Measurements from ENCODE around the gene CTDSPL. TPM values are rescaled to one million over a fixed set of nuclear protein-coding genes. Genes with fewer than 3 reads are reported as not detected.
A peak's percentile ranks its signal among the peaks of the same experiment; 100 is the strongest.

The CTDSPL gene
- polyA plus RNA-seq, 1 of the 3 experiments (the other 2 are of a cell fraction), result 22.1 TPM

GRCh38 chr3:37935290-37935668, 73.6 kb downstream of the CTDSPL start:
- ChIA-PET POLR2A (interaction anchor here (1.4 kb wide), 1 partner anchor 10 kb away, joined by 4 read pairs; no protein-coding TSS in a partner anchor), CTCF (interaction anchor here (0.8 to 1.7 kb wide), 4 partner anchors 9 to 62 kb away, joined by 3 to 7 read pairs (median 5); no protein-coding TSS in a partner anchor)
- DNase-seq, result no peak

GRCh38 chr3:37935756-37936666, 74.3 kb downstream of the CTDSPL start:
- Histone ChIP-seq H3K9me3 (no peaks in the 10 kb centered on the region), H3K79me2 (ENCODE audit: insufficient read depth) (peaks cover 43% of the 10 kb centered on the region), H3K27ac (ENCODE audit: low read depth in 2 of 2, low read length in 1 of 2) (peak overlapping the region; percentile 77 to 93), H2AFZ (ENCODE audit: low read depth) (no peak overlapping the region), H3K9ac (peak overlapping the region; percentile 36; the same call in 1 of the 2 replicates), H3F3A (replicated peaks; ENCODE audit: insufficient read depth) (peaks cover 21% of the 10 kb centered on the region), H3K9me2 (no peaks in the 10 kb centered on the region), H3K4me2 (peak overlapping the region; percentile 40), H3K27me3 (ENCODE audit: insufficient read depth) (no peaks in the 10 kb centered on the region), H3K36me3 (replicated peaks in 1 of 2; ENCODE audit: control insufficient read depth in 1 of 2, insufficient read depth in 2 of 2, low read length in 1 of 2) (peaks cover 0 to under 1% of the 10 kb centered on the region in 2 experiments), H4K20me1 (ENCODE audit: insufficient read depth) (no peaks in the 10 kb centered on the region), H3K4me1 (ENCODE audit: control insufficient read depth in 1 of 2, insufficient read depth in 2 of 2, low read depth in 1 of 2, low read length in 1 of 2) (peaks cover 22 to 25% of the 10 kb centered on the region in 2 experiments), H3K4me3 (ENCODE audit: low read depth in 2 of 2, low read length in 1 of 2) (no peak overlapping the region)
- WGBS (ENCODE audit: low lambda C conversion rate), result 43% methylated on average over 9 of the region's 9 CpGs
- POLR2A ChIA-PET, result interaction anchor here (1.4 kb wide), 1 partner anchor 10 kb away, joined by 4 read pairs; no protein-coding TSS in a partner anchor
- CTCF ChIA-PET, result interaction anchor here (0.8 to 1.7 kb wide), 4 partner anchors 10 to 61 kb away, joined by 3 to 7 read pairs (median 5); no protein-coding TSS in a partner anchor
- DNase-seq, result no peak
- TF ChIP-seq CHD2 (IDR thresholded peaks at IDR 0.05; ENCODE audit: low read length, partially characterized antibody) (no peak), PBX3 (IDR thresholded peaks at IDR 0.05) (peak; percentile 46), GABPA (IDR thresholded peaks at IDR 0.05; ENCODE audit: low read depth) (0 out of 2 replicates have a peak, but pooled peaks have one; percentile 27), TAF1 (IDR thresholded peaks at IDR 0.05; ENCODE audit: borderline replicate concordance, low read depth, low read length) (0 out of 2 replicates have a peak, but pooled peaks have one; percentile 25), RXRA (IDR thresholded peaks at IDR 0.05; ENCODE audit: borderline replicate concordance, low read depth) (peak; percentile 26; the same call in 1 of the 2 replicates), POLR2AphosphoS5 (IDR thresholded peaks at IDR 0.05; ENCODE audit: low read depth, low read length) (peak; percentile 53; the same call in 1 of the 2 replicates), EP300 (IDR thresholded peaks at IDR 0.05; ENCODE audit: borderline replicate concordance in 1 of 2, low read depth in 1 of 2, low read length in 1 of 2) (peak in 1 of 2 experiments; percentile 87; a peak in 2 of 4 replicates), YY1 (IDR thresholded peaks at IDR 0.05; ENCODE audit: low read depth) (peak; percentile 68; the same call in 1 of the 2 replicates), FOXM1 (IDR thresholded peaks at IDR 0.05; ENCODE audit: low read depth) (0 out of 2 replicates have a peak, but pooled peaks have one; percentile 52), USF1 (IDR thresholded peaks at IDR 0.05; ENCODE audit: borderline replicate concordance, low read depth) (no peak), TCF12 (IDR thresholded peaks at IDR 0.05) (peak; percentile 87), TEAD4 (IDR thresholded peaks at IDR 0.05; ENCODE audit: borderline replicate concordance, insufficient read depth) (peak; percentile 98), SIN3A (IDR thresholded peaks at IDR 0.05; ENCODE audit: borderline replicate concordance, low read depth, low read length) (0 out of 2 replicates have a peak, but pooled peaks have one; percentile 17)
- TF ChIP-seq, protein P1, sequence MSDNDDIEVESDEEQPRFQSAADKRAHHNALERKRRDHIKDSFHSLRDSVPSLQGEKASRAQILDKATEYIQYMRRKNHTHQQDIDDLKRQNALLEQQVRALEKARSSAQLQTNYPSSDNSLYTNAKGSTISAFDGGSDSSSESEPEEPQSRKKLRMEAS (IDR thresholded peaks at IDR 0.05; ENCODE audit: low read depth), result peak; percentile 64
- TF ChIP-seq, protein P2, sequence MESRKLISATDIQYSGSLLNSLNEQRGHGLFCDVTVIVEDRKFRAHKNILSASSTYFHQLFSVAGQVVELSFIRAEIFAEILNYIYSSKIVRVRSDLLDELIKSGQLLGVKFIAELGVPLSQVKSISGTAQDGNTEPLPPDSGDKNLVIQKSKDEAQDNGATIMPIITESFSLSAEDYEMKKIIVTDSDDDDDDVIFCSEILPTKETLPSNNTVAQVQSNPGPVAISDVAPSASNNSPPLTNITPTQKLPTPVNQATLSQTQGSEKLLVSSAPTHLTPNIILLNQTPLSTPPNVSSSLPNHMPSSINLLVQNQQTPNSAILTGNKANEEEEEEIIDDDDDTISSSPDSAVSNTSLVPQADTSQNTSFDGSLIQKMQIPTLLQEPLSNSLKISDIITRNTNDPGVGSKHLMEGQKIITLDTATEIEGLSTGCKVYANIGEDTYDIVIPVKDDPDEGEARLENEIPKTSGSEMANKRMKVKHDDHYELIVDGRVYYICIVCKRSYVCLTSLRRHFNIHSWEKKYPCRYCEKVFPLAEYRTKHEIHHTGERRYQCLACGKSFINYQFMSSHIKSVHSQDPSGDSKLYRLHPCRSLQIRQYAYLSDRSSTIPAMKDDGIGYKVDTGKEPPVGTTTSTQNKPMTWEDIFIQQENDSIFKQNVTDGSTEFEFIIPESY (IDR thresholded peaks at IDR 0.05; ENCODE audit: borderline replicate concordance, low read depth), result 0 out of 2 replicates have a peak, but pooled peaks have one; percentile 53

More at GRCh38 chr3:37935290-37935668, 73.6 kb downstream of the CTDSPL start:
- H3K9ac ChIP-seq, result no peak overlapping the region
- peak overlapping the region; percentile 77 to 93 for H3K27ac ChIP-seq (ENCODE audit: low read depth in 2 of 2, low read length in 1 of 2)
- peaks cover 49% of the 10 kb centered on the region for H3K79me2 ChIP-seq (ENCODE audit: insufficient read depth)
- H3K27me3 ChIP-seq (ENCODE audit: insufficient read depth), result no peaks in the 10 kb centered on the region
- H3K4me2 ChIP-seq, result peak overlapping the region; percentile 40
- no peaks in the 10 kb centered on the region for H4K20me1 ChIP-seq (ENCODE audit: insufficient read depth)
- H3K4me3 ChIP-seq (ENCODE audit: low read depth in 2 of 2, low read length in 1 of 2), result no peak overlapping the region
- 6% methylated on average over 1 of the region's 1 CpG for WGBS (ENCODE audit: low lambda C conversion rate)
- H3K36me3 ChIP-seq (replicated peaks in 1 of 2; ENCODE audit: control insufficient read depth in 1 of 2, insufficient read depth in 2 of 2, low read length in 1 of 2), result peaks cover 0 to 5% of the 10 kb centered on the region in 2 experiments
- peaks cover 22% of the 10 kb centered on the region in 2 experiments for H3K4me1 ChIP-seq (ENCODE audit: control insufficient read depth in 1 of 2, insufficient read depth in 2 of 2, low read depth in 1 of 2, low read length in 1 of 2)
- no peaks in the 10 kb centered on the region for H3K9me2 ChIP-seq
- peaks cover 21% of the 10 kb centered on the region for H3F3A ChIP-seq (replicated peaks; ENCODE audit: insufficient read depth)
- H2AFZ ChIP-seq (ENCODE audit: low read depth), result no peak overlapping the region
- H3K9me3 ChIP-seq, result no peaks in the 10 kb centered on the region
- TF ChIP-seq EP300 (IDR thresholded peaks at IDR 0.05; ENCODE audit: borderline replicate concordance in 1 of 2, low read depth in 1 of 2, low read length in 1 of 2) (peak in 1 of 2 experiments; percentile 32; a peak in 1 of 4 replicates), RXRA (IDR thresholded peaks at IDR 0.05; ENCODE audit: borderline replicate concordance, low read depth) (no peak)
- TF ChIP-seq, protein P2 (IDR thresholded peaks at IDR 0.05; ENCODE audit: borderline replicate concordance, low read depth), result no peak

Measured in SK-N-SH (cell line).